Adrenal gland (tissue), 5 donors: ENCODE data around the gene UBE2QL1.

Source experiments
- CTCF ChIP-seq, 6 experiments: fragments of 450-650 bp in 4 of 6; fragments of 200-600 bp in 2 of 6; sonication (generic) in 1 of 6; IDR thresholded peaks; 1 replicate in 5 of 6; 2 replicates in 1 of 6; pipeline versions ENCODE4 v1.5.1 to v1.8.0; 2016 to 2021; ENCODE audit warnings: antibody characterized with exemption in 6 of 6, mild to moderate bottlenecking in 2 of 6, moderate library complexity in 1 of 6
- POLR2A ChIP-seq, 2 donors: fragments of 450-650 bp; IDR thresholded peaks; one replicate each; pipeline ENCODE4 v1.6.1; 2017; ENCODE audit warnings: antibody characterized with exemption in 2 of 2, mild to moderate bottlenecking in 2 of 2, moderate library complexity in 1 of 2
- donor health status: DM: no; HTN: no; CAD: no.

GRCh38 chr5:6452622-6453504, 4.2 kb downstream of the UBE2QL1 start:
- TF ChIP-seq POLR2A (IDR thresholded peaks at IDR 0.05) (no peak), CTCF (IDR thresholded peaks at IDR 0.05) (no peak)
